ENCODE measurements around the gene ZNF750. TPM values are rescaled to one million over a fixed set of nuclear protein-coding genes. Genes with fewer than 3 reads are reported as not detected.
A peak's percentile ranks its signal among the peaks of the same experiment; 100 is the strongest.

The ZNF750 gene
- total RNA-seq, 4 donors from 2014 or later: not detected

DNA sequence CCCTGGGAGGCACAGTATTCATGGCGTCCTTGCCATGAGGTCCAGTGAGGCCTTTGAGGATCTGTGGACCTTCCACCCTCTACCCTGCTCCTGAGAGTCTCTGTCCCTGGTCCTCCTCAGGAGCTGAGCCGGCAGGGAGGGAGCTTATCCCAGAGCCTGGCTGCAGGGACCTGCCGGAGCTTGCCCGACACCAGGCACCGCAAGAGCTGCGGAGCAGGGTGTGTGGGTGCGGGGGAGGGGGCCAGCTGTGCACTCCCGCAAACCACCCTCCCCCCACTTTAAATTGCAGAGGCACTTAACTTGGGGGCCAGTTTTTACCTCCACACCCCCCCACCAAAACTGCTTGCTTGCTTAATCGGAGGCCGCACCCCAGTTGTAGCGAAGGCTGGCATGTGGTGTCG is 609 bp upstream of the ZNF750 start:
- Histone ChIP-seq H3K27me3 (no peaks in the 10 kb centered on the region), H3K36me3 (no peaks in the 10 kb centered on the region), H3K4me1 (peaks cover 7 to 30% (median 14%) of the 10 kb centered on the region in 4 donors), H3K27ac (no peak overlapping the region), H3K9me3 (no peaks in the 10 kb centered on the region), H3K4me3 (no peak overlapping the region)
- DNase-seq: no peak
- TF ChIP-seq POLR2AphosphoS5 (IDR thresholded peaks at IDR 0.05): no peak
- TF ChIP-seq, protein P1, sequence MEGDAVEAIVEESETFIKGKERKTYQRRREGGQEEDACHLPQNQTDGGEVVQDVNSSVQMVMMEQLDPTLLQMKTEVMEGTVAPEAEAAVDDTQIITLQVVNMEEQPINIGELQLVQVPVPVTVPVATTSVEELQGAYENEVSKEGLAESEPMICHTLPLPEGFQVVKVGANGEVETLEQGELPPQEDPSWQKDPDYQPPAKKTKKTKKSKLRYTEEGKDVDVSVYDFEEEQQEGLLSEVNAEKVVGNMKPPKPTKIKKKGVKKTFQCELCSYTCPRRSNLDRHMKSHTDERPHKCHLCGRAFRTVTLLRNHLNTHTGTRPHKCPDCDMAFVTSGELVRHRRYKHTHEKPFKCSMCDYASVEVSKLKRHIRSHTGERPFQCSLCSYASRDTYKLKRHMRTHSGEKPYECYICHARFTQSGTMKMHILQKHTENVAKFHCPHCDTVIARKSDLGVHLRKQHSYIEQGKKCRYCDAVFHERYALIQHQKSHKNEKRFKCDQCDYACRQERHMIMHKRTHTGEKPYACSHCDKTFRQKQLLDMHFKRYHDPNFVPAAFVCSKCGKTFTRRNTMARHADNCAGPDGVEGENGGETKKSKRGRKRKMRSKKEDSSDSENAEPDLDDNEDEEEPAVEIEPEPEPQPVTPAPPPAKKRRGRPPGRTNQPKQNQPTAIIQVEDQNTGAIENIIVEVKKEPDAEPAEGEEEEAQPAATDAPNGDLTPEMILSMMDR (IDR thresholded peaks at IDR 0.05): no peak
- no peak for TF ChIP-seq POLR2A (IDR thresholded peaks at IDR 0.05)
- TF ChIP-seq EP300 (IDR thresholded peaks at IDR 0.05; ENCODE audit: low read depth): no peak
- intact Hi-C loops (cut with DNase I; ENCODE audit: low total_unique reads): no loop called here
- 93% methylated on average over 12 of the region's 12 CpGs; no CpG with 5 or more reads in 1 of the 2 donors for WGBS, 2 donors (ENCODE audit: low coverage in 1 of 2)
- in situ Hi-C loops (cut with MboI; ENCODE audit: low pct_ligation_motif_present in 1 of 4, low pct_unique_long_range_greater_than_20kb in 1 of 4, low sequenced_read_pairs in 3 of 4): no loop called here

DNA sequence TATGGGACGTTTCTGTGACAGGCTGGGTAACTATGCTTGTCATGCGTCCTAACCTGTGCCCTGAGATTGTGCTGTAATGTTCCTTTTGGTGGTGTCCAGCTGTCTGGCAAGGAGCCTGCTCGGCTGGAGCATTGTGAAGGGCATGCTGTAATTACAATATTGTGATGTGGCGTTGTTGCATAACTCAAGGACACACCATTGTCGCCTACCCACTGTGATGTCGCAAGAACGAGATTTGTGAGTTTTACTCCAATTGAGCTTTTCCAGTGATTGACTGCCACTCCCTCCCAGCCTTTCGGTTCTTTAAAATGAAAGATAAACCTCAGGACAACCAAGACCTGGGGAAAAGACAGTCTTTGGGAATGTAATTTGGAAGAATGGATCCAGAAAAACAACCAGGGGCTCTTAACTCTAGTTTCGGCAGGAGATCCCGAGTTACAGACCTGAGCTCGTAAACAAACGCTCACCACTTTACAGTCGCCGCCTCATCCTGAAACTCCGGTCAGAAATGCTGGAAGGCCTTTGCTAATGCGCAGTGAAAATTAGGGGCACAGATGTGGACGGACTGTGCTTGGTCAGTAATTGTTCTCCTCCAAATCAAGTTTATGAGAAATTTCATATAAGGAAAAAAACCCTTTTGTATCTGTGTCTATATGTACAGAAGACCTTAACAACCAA is 1.3 kb downstream of the ZNF750 start:
- H3K4me1 ChIP-seq: peaks cover 7 to 30% (median 14%) of the 10 kb centered on the region in 4 donors
- TF ChIP-seq, protein P1 (IDR thresholded peaks at IDR 0.05): no peak
- TF ChIP-seq POLR2A (IDR thresholded peaks at IDR 0.05) (peak; percentile 7), EP300 (IDR thresholded peaks at IDR 0.05; ENCODE audit: low read depth) (no peak), POLR2AphosphoS5 (IDR thresholded peaks at IDR 0.05) (peak in 2 of 3 donors; percentile 54 to 56)
- H3K9me3 ChIP-seq: no peaks in the 10 kb centered on the region
- peak overlapping the region in 3 of 4 donors; percentile 1 to 37 (median 2) for H3K4me3 ChIP-seq
- H3K27ac ChIP-seq: peak overlapping the region; percentile 67 to 89 (median 81)
- in situ Hi-C loops (cut with MboI; ENCODE audit: low pct_ligation_motif_present in 1 of 4, low pct_unique_long_range_greater_than_20kb in 1 of 4, low sequenced_read_pairs in 3 of 4) (no loop called here), intact Hi-C loops (cut with DNase I; ENCODE audit: low total_unique reads) (no loop called here)
- no peaks in the 10 kb centered on the region for H3K27me3 ChIP-seq
- 45 to 52% methylated on average over 8 to 17 of the region's 17 CpGs for WGBS, 2 donors (ENCODE audit: low coverage in 1 of 2)
- no peaks in the 10 kb centered on the region for H3K36me3 ChIP-seq
- peak; percentile 85 for DNase-seq

DNA sequence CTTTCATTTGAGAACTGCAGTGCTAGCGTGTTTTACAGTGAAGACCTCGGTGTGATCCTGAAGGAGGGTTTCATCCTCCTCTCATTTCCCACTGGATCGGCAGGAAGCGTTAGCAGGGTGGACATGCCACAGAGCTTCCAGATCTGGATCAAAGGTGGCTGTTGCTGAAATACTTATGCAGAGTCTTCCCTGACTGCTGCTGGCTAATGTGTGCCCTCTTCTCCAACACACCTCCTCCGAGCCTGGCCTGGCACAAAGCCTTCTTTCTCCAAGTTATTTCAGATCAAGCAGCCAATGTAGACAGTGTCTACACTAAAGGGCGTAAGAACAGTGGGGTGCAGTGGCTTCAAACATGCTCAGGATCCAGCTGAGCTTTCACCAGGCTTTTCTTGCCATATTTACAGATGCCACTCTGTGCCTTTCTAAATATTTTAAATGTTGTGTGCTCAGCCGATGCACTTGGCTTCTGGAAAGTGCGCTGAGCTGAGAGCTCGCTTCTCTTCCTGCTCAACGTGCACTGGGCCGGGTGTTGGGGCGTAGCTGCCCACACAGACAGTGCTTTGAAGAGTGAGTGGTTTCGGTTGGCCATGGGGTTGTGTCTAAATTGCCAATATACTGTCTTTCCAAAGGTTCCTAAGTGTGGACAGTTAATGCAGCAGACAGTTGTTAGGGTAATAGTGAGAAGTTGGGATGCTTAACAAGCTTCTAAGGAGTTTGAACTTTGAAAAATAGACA is 2.1 kb downstream of the ZNF750 start:
- intact Hi-C loops (cut with DNase I; ENCODE audit: low total_unique reads) (no loop called here), in situ Hi-C loops (cut with MboI; ENCODE audit: low pct_ligation_motif_present in 1 of 4, low pct_unique_long_range_greater_than_20kb in 1 of 4, low sequenced_read_pairs in 3 of 4) (no loop called here)
- no peaks in the 10 kb centered on the region for H3K36me3 ChIP-seq
- 39% methylated on average over 13 of the region's 13 CpGs; no CpG with 5 or more reads in 1 of the 2 donors for WGBS, 2 donors (ENCODE audit: low coverage in 1 of 2)
- H3K9me3 ChIP-seq: no peaks in the 10 kb centered on the region
- peak; percentile 65 for DNase-seq
- peak overlapping the region in 1 of 4 donors; percentile 37 for H3K4me3 ChIP-seq
- H3K4me1 ChIP-seq: peaks cover 7 to 30% (median 14%) of the 10 kb centered on the region in 4 donors
- peak overlapping the region; percentile 67 to 89 (median 81) for H3K27ac ChIP-seq
- TF ChIP-seq POLR2A (IDR thresholded peaks at IDR 0.05) (peak; percentile 34), POLR2AphosphoS5 (IDR thresholded peaks at IDR 0.05) (no peak), EP300 (IDR thresholded peaks at IDR 0.05; ENCODE audit: low read depth) (no peak)
- TF ChIP-seq, protein P1 (IDR thresholded peaks at IDR 0.05): no peak
- H3K27me3 ChIP-seq: no peaks in the 10 kb centered on the region

DNA sequence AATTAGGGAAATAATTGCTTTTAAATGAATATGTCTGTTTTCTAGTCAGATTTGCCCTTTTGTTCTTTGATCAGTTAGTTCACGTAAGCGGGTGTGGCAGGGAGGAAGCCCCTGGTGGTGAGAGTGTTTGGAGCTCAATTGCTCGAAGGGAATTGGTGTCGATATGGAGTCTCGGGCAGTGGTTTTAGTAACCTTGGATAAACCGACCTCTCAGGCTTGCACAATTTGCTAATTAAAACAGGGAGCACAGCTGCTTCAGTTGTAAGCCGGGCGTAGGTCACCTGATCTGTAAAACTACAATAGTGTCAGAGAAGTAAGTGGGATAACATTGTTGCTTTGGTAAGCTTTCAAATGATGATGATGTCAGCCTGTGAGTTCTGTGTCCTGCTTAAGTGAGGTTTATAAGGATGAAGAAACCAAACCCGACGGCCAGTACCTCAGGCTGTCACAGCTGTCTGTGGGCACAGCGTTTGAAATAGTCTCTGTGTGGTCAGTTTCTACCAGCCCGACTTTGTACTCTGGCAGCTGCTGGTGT is 2.9 kb downstream of the ZNF750 start:
- no peak for DNase-seq
- H3K27ac ChIP-seq: peak overlapping the region; percentile 67 to 89 (median 81)
- in situ Hi-C loops (cut with MboI; ENCODE audit: low pct_ligation_motif_present in 1 of 4, low pct_unique_long_range_greater_than_20kb in 1 of 4, low sequenced_read_pairs in 3 of 4): no loop called here

More for the DNA sequence above, 2.9 kb downstream of the ZNF750 start:
- Histone ChIP-seq H3K27me3 (no peaks in the 10 kb centered on the region), H3K36me3 (no peaks in the 10 kb centered on the region), H3K4me1 (peaks cover 7 to 30% (median 14%) of the 10 kb centered on the region in 4 donors), H3K9me3 (no peaks in the 10 kb centered on the region), H3K4me3 (no peak overlapping the region)
- intact Hi-C loops (cut with DNase I; ENCODE audit: low total_unique reads): no loop called here
- TF ChIP-seq POLR2AphosphoS5 (IDR thresholded peaks at IDR 0.05): no peak
- TF ChIP-seq, protein P1 (IDR thresholded peaks at IDR 0.05): peak in 3 of 5 experiments; percentile 32 to 49 (median 48)
- 46 to 50% methylated on average over 8 to 12 of the region's 12 CpGs for WGBS, 2 donors (ENCODE audit: low coverage in 1 of 2)

All from transverse colon (tissue), 4 donors.